ENCODE measurements around the gene ERC1.
"Not testable (repeated sequence)": the region's sequence is repeated elsewhere in the genome, so short reads cannot be mapped to it uniquely, and the experiment has no call there.

ERC1 gene

GRCh38 chr12:1287446-1287975, 296.5 kb downstream of the ERC1 start:
- DNase-seq (ENCODE audit: low spot score), result no peak

GRCh38 chr12:1288333-1288732, 297.3 kb downstream of the ERC1 start:
- DNase-seq (ENCODE audit: low spot score), result no peak

GRCh38 chr12:1289371-1290155, 298.5 kb downstream of the ERC1 start:
- DNase-seq (ENCODE audit: low spot score), result no peak

GRCh38 chr12:1290716-1291115, 299.7 kb downstream of the ERC1 start:
- DNase-seq (ENCODE audit: low spot score), result no peak

GRCh38 chr12:1291601-1292332, 300.7 kb downstream of the ERC1 start:
- DNase-seq (ENCODE audit: low spot score), result no peak

GRCh38 chr12:1293901-1294300, 302.9 kb downstream of the ERC1 start:
- no peak for DNase-seq (ENCODE audit: low spot score)

- no peak for DNase-seq (ENCODE audit: low spot score)
These were observed 306.2 kb downstream of the ERC1 start for GRCh38 chr12:1297206-1297605.

- no peak for DNase-seq (ENCODE audit: low spot score)
These were observed 306.7 kb downstream of the ERC1 start for GRCh38 chr12:1297639-1298175.

GRCh38 chr12:1300460-1300859, 309.4 kb downstream of the ERC1 start:
- DNase-seq (ENCODE audit: low spot score), result no peak

GRCh38 chr12:1302201-1302870, 311.3 kb downstream of the ERC1 start:
- no peak for DNase-seq (ENCODE audit: low spot score)

GRCh38 chr12:1305063-1305434, 314.0 kb downstream of the ERC1 start:
- no peak for DNase-seq (ENCODE audit: low spot score)

- DNase-seq (ENCODE audit: low spot score), result no peak
These were observed 314.9 kb downstream of the ERC1 start for GRCh38 chr12:1305791-1306500.

- no peak for DNase-seq (ENCODE audit: low spot score)
These were observed 315.8 kb downstream of the ERC1 start for GRCh38 chr12:1306817-1307216.

- DNase-seq (ENCODE audit: low spot score), result no peak
These were observed 316.8 kb downstream of the ERC1 start for GRCh38 chr12:1307796-1308195.

- no peak for DNase-seq (ENCODE audit: low spot score)
These were observed 318.6 kb downstream of the ERC1 start for GRCh38 chr12:1309613-1310012.

GRCh38 chr12:1310653-1311052, 319.6 kb downstream of the ERC1 start:
- no peak for DNase-seq (ENCODE audit: low spot score)

- no peak for DNase-seq (ENCODE audit: low spot score)
These were observed 320.1 kb downstream of the ERC1 start for GRCh38 chr12:1311145-1311544.

GRCh38 chr12:1313906-1314305, 322.9 kb downstream of the ERC1 start:
- DNase-seq (ENCODE audit: low spot score), result no peak

- DNase-seq (ENCODE audit: low spot score), result no peak
These were observed 323.5 kb downstream of the ERC1 start for GRCh38 chr12:1314523-1314922.

- DNase-seq (ENCODE audit: low spot score), result not testable (repeated sequence)
These were observed 326.0 kb downstream of the ERC1 start for GRCh38 chr12:1316991-1317390.

- DNase-seq (ENCODE audit: low spot score), result no peak
These were observed 327.5 kb downstream of the ERC1 start for GRCh38 chr12:1318327-1319031.
